ENCODE measurements around the gene HAPLN1. TPM values are rescaled to one million over a fixed set of nuclear protein-coding genes. Genes with fewer than 3 reads are reported as not detected.

Gene HAPLN1
- total and polyA plus RNA-seq, 2 of the 8 experiments (the other 6 are each of a cell fraction or from before 2014, with no cell fraction given): 0.56 to 2.1 TPM

DNA sequence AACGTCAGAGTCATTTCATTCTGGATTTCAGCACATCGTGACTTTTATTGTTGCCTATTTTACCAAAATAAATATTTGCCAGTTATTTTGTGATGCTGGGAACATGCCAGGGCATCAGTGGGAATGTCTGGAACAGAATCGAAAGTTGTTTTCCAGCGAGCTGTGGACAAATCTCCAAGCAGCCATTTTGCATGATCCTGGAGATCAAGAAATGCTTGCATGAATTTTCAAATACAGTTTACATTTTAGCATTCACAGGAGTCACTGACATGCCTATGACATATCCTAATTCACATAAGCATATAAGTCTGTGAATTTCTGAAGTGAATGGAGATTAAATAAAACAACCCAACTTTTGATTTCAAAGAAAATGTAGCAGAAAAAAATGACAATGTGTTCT is 129.7 kb downstream of the HAPLN1 start:
- H3K36me3 ChIP-seq (ENCODE audit: control insufficient read depth in 2 of 4, insufficient read depth in 4 of 4, low read length in 3 of 4): no peaks in the 10 kb centered on the region
- ChIA-PET POLR2A (ENCODE audit: partially characterized antibody) (no interaction called here), CTCF (ENCODE audit: partially characterized antibody) (interaction anchor here (0.7 to 1.6 kb wide), 2 partner anchors 11 to 1013 kb away, joined by 3 read pairs; no protein-coding TSS in a partner anchor)
- H3K18ac ChIP-seq (ENCODE audit: extremely low read depth, low read length): no peak overlapping the region
- H3K56ac ChIP-seq (replicated peaks; ENCODE audit: insufficient read length, low read depth, low read length): no peak overlapping the region
- H3K14ac ChIP-seq (ENCODE audit: insufficient read length): no peak overlapping the region
- H4K20me1 ChIP-seq (replicated peaks in 1 of 2; ENCODE audit: control insufficient read depth in 1 of 2, insufficient read depth in 2 of 2, low read length in 2 of 2): no peaks in the 10 kb centered on the region
- H2BK20ac ChIP-seq (ENCODE audit: low read length): no peak overlapping the region
- H3K4ac ChIP-seq (replicated peaks; ENCODE audit: insufficient read length, low read depth, low read length): no peak overlapping the region
- H2BK5ac ChIP-seq (ENCODE audit: low read depth, low read length): no peak overlapping the region
- no peak overlapping the region for H2AK5ac ChIP-seq (ENCODE audit: low read depth, low read length)
- no peak overlapping the region for H4K5ac ChIP-seq (ENCODE audit: insufficient read length, low read depth, low read length)
- no peaks in the 10 kb centered on the region for H3K9me3 ChIP-seq (ENCODE audit: insufficient read depth in 2 of 2, low read depth in 1 of 2, low read length in 1 of 2)
- no peaks in the 10 kb centered on the region for H3K79me1 ChIP-seq (ENCODE audit: low read depth, low read length)
- H2AFZ ChIP-seq (ENCODE audit: low read length): no peak overlapping the region
- no peak overlapping the region for H2BK120ac ChIP-seq (replicated peaks; ENCODE audit: low read depth, low read length)
- 91% methylated on average over 4 of the region's 4 CpGs; no CpG with 5 or more reads in 1 of the 2 experiments for WGBS, 2 experiments (ENCODE audit: extremely low coverage in 1 of 2, insufficient coverage in 1 of 2, insufficient read length in 1 of 2, insufficient replicate concordance in 2 of 2, low coverage in 1 of 2, low lambda C conversion rate in 2 of 2, missing lambda C conversion rate in 1 of 2)
- no peaks in the 10 kb centered on the region for H3K4me1 ChIP-seq (replicated peaks in 1 of 4; ENCODE audit: control insufficient read depth in 3 of 4, insufficient read depth in 4 of 4, low read length in 3 of 4)
- no peaks in the 10 kb centered on the region for H3K79me2 ChIP-seq (ENCODE audit: control insufficient read depth in 1 of 2, insufficient read depth in 2 of 2, low read length in 2 of 2)
- no peak overlapping the region for H3K27ac ChIP-seq (ENCODE audit: low read depth, low read length)
- no peak overlapping the region for H4K8ac ChIP-seq (ENCODE audit: extremely low read depth, insufficient read depth, low read length)
- no peaks in the 10 kb centered on the region for H3K23me2 ChIP-seq (ENCODE audit: low read depth, low read length)
- no peak overlapping the region for H4K91ac ChIP-seq (replicated peaks; ENCODE audit: insufficient read length, low read length)
- H2BK15ac ChIP-seq (ENCODE audit: low read length): no peak overlapping the region
- H3K4me2 ChIP-seq (ENCODE audit: insufficient read depth in 1 of 2, low read depth in 2 of 2, low read length in 2 of 2): no peak overlapping the region
- DNase-seq (ENCODE audit: low read depth in 1 of 2, low spot score in 2 of 2) (no peak), FAIRE-seq (no peak)
- peaks cover 0 to 1% (median 0%) of the 10 kb centered on the region in 4 experiments; a peak in 1 of 7 replicates for H3K27me3 ChIP-seq (replicated peaks in 1 of 4; ENCODE audit: control insufficient read depth in 3 of 4, extremely low read depth in 1 of 4, insufficient read depth in 3 of 4, low read length in 3 of 4)
- H3K23ac ChIP-seq (ENCODE audit: insufficient read length): no peak overlapping the region
- H2BK12ac ChIP-seq (ENCODE audit: low read depth, low read length): no peak overlapping the region
- no peak overlapping the region for H3K4me3 ChIP-seq (ENCODE audit: extremely low read depth in 1 of 4, insufficient read depth in 2 of 4, low read depth in 3 of 4, low read length in 4 of 4)
- no peak overlapping the region for H3K9ac ChIP-seq (replicated peaks in 1 of 4; ENCODE audit: extremely low read depth in 1 of 4, low read depth in 3 of 4, low read length in 3 of 4)
- TF ChIP-seq YY1 (IDR thresholded peaks at IDR 0.05; ENCODE audit: low read depth, low read length): no peak
- TF ChIP-seq ZNF274 (IDR thresholded peaks at IDR 0.05; ENCODE audit: borderline replicate concordance, extremely low read depth, low read length): no peak
- no peak for TF ChIP-seq CHD1 (IDR thresholded peaks at IDR 0.05; ENCODE audit: low read depth, low read length)
- no peak for TF ChIP-seq CBX5 (IDR thresholded peaks at IDR 0.05; ENCODE audit: low read depth, low read length)
- TF ChIP-seq HDAC6 (IDR thresholded peaks at IDR 0.05; ENCODE audit: low read depth, low read length): no peak
- TF ChIP-seq CHD2 (IDR thresholded peaks at IDR 0.05; ENCODE audit: low read length): no peak
- TF ChIP-seq TAF7 (optimal IDR thresholded peaks at IDR 0.05; ENCODE audit: borderline replicate concordance, low read depth, low read length): no peak
- no peak for TF ChIP-seq POLR2AphosphoS5 (IDR thresholded peaks at IDR 0.05; ENCODE audit: low read depth, low read length)
- TF ChIP-seq ATF3 (IDR thresholded peaks at IDR 0.05; ENCODE audit: insufficient read depth, low read depth, low read length): no peak
- TF ChIP-seq TEAD4 (IDR thresholded peaks at IDR 0.05; ENCODE audit: low read depth, low read length): no peak
- no peak for TF ChIP-seq SP1 (IDR thresholded peaks at IDR 0.05; ENCODE audit: low read depth, low read length)
- TF ChIP-seq JUND (IDR thresholded peaks at IDR 0.05; ENCODE audit: low read length): no peak
- no peak for TF ChIP-seq TCF12 (IDR thresholded peaks at IDR 0.05; ENCODE audit: low read depth, low read length)
